Tibial nerve (tissue), 4 donors: ENCODE results near the gene TMEM212.
"Not testable (repeated sequence)": the region's sequence is repeated elsewhere in the genome, so short reads cannot be mapped to it uniquely, and the experiment has no call there.

ENCODE experiments used
- CTCF ChIP-seq, 5 experiments: fragments of 200-600 bp in 3 of 5; fragments of 450-650 bp in 2 of 5; sonication (generic) in 3 of 5; IDR thresholded peaks; one replicate each; pipeline ENCODE4 v1.5.1; 2016 to 2019; ENCODE audit warnings: antibody characterized with exemption in 5 of 5, mild to moderate bottlenecking in 3 of 5, moderate library complexity in 2 of 5
- EP300 ChIP-seq, 2 donors: sonication (generic); formaldehyde crosslinking; IDR thresholded peaks; one replicate each; pipeline ENCODE4 v1.6.1; 2017; ENCODE audit warnings: antibody characterized with exemption in 2 of 2, mild to moderate bottlenecking in 1 of 2
- POLR2A ChIP-seq, 2 donors: fragments of 450-650 bp; IDR thresholded peaks; one replicate each; pipeline ENCODE4 v1.6.1; 2017; ENCODE audit warnings: antibody characterized with exemption in 2 of 2, mild to moderate bottlenecking in 2 of 2, moderate library complexity in 2 of 2

- TF ChIP-seq CTCF, EP300, POLR2A (IDR thresholded peaks at IDR 0.05): not testable (repeated sequence)
Observed at GRCh38 chr3:171814662-171815061, 28.5 kb upstream of the TMEM212 start.
